Islet of Langerhans (tissue), 1 donor: Measurements from ENCODE around the gene TENT4B.

Experiments
- FAIRE-seq: peaks from one replicate; lab custom pipeline; 2011; peaks lifted over from hg19 to GRCh38; lab: Jason Lieb, UNC

TENT4B gene

GRCh38 chr16:50198802-50199403, 45.8 kb downstream of the TENT4B start:
- FAIRE-seq, result no peak

GRCh38 chr16:50201787-50202186, 48.7 kb downstream of the TENT4B start:
- FAIRE-seq, result no peak

- FAIRE-seq, result no peak
Measured at GRCh38 chr16:50202926-50203624, 50.0 kb downstream of the TENT4B start.

- no peak for FAIRE-seq
Measured at GRCh38 chr16:50203681-50204080, 50.6 kb downstream of the TENT4B start.

GRCh38 chr16:50204453-50205108, 51.5 kb downstream of the TENT4B start:
- no peak for FAIRE-seq

GRCh38 chr16:50207652-50208051, 54.5 kb downstream of the TENT4B start:
- FAIRE-seq, result no peak

GRCh38 chr16:50208460-50208931, 55.4 kb downstream of the TENT4B start:
- no peak for FAIRE-seq

GRCh38 chr16:50209546-50210265, 56.6 kb downstream of the TENT4B start:
- no peak for FAIRE-seq

- FAIRE-seq, result peak; percentile 73
Measured at GRCh38 chr16:50210266-50211038, 57.3 kb downstream of the TENT4B start.

GRCh38 chr16:50213939-50214519, 60.9 kb downstream of the TENT4B start:
- FAIRE-seq, result peak; percentile 99

- no peak for FAIRE-seq
Measured at GRCh38 chr16:50215680-50216079, 62.6 kb downstream of the TENT4B start.

GRCh38 chr16:50216231-50216630, 63.1 kb downstream of the TENT4B start:
- FAIRE-seq, result no peak

GRCh38 chr16:50219402-50219975, 66.4 kb downstream of the TENT4B start:
- no peak for FAIRE-seq

GRCh38 chr16:50224286-50224685, 71.2 kb downstream of the TENT4B start:
- no peak for FAIRE-seq

- FAIRE-seq, result no peak
Measured at GRCh38 chr16:50227120-50227519, 74.0 kb downstream of the TENT4B start.

GRCh38 chr16:50227665-50228064, 74.6 kb downstream of the TENT4B start:
- no peak for FAIRE-seq

GRCh38 chr16:50228364-50228868, 75.3 kb downstream of the TENT4B start:
- FAIRE-seq, result no peak

GRCh38 chr16:50229149-50229726, 76.1 kb downstream of the TENT4B start:
- no peak for FAIRE-seq

- FAIRE-seq, result no peak
Measured at GRCh38 chr16:50234771-50235556, 81.9 kb downstream of the TENT4B start.

- no peak for FAIRE-seq
Measured at GRCh38 chr16:50235581-50235980, 82.5 kb downstream of the TENT4B start.
